Stimulated activated CD4-positive, alpha-beta T cell treated with anti-CD3 and anti-CD28 coated beads, TNF-alpha, amount 100 ng/mL, for 48 hours (primary cell): Measurements from ENCODE around the gene UGT1A4.

ENCODE experiments used
- DNase-seq, 3 donors: peaks; one replicate each; pipeline ENCODE4 v3.0.0-alpha.2; 2020; ENCODE audit warnings: low read depth in 3 of 3

Gene UGT1A4

GRCh38 chr2:233811732-233812131 is 93.2 kb downstream of the UGT1A4 start:
- no peak for DNase-seq

DNA sequence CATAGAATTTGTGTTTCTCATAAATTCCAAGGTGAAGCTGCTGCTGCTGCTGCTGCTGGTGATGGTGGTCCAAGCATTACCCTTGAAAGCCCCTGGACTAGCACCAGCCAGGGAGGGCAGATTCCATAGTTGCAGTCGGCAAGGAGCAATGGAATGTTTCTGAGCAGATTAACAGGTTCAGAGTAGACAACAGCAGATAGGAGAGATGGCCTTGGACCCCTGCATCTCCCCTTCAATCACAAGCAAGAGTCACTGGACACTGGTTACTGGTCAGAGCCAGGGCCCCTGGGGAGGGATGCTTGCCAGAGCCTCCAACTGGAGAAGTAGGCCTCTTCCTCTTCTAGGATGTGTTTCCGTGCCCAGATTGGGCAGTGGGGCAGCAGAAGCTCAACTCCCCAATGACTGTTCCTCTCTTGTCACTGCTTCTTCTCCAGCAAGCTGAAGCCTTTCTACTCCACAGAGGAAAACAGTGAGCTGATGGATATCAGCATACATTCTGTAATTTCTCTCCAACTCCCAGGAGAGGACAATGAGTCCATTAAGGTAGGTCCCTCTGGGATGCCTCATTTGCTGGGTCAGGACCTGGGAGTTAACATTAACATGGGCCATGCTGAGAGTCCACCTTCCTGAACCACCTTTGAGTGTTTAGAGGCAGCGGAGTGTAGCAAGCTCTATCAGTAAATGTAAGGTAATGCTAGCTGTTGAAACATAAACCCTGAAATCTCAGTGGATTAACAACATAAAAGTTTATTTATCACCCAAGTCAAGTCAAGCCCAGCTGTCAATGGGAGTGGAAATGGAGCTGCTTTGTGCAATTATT is 94.9 kb downstream of the UGT1A4 start:
- DNase-seq: no peak

- DNase-seq: no peak
Observed at GRCh38 chr2:233814056-233814835, 95.7 kb downstream of the UGT1A4 start.

- no peak for DNase-seq
Observed at GRCh38 chr2:233815861-233816260, 97.3 kb downstream of the UGT1A4 start.

GRCh38 chr2:233816334-233816733 is 97.8 kb downstream of the UGT1A4 start:
- DNase-seq: no peak

DNA sequence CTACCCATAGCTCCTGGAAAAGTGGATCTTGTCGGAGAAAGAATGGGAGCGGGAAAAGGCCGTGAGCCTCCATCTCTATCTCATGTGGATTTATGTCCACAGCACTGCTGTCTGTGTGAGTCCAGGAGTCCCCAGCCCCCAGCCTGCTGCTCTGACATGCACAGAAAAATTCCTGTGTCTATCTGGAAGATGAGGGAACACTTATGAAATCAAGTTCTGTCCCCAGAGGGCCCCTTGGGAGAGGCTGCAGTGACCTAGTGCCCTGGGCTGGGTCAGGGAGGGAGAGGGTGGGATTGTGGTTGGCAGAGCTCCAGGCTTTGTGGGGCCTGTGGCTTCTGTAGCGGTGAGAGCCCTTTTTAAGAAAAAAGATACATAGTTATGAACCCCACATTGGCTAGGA is 98.2 kb downstream of the UGT1A4 start:
- no peak for DNase-seq

GRCh38 chr2:233817361-233817911 is 98.9 kb downstream of the UGT1A4 start:
- no peak for DNase-seq

DNA sequence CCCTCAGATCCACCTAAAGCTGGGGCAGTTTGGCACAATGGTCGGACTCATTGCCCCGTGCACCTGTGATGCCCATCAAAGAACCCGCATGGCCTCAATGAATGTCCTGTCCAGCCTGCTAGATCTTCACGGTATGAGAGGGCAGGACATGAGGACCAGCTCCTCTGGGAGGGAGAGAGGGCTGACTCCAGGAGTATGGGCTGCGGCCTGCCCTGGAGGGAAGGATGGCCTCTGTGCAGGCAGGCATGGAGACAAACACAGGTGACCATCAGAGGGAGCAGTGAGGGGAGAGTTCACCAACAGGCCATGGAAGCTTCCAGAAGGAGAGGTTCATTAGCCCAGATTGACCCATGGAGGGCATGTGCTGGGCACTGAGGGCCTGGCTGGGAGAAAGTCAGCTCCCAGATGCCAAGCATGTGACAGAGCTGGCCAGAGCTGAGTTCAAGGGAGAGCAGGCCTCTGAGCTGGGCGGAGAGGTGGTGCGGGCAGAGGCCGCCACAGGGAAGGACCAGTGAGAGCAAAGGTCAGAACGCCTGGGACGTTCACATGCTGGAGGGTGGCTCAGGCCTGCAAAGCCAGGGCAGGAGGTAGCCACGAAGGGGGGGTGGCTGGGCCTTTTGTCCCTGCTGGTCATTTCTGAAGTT is 99.6 kb downstream of the UGT1A4 start:
- DNase-seq: no peak

- no peak for DNase-seq
Observed at GRCh38 chr2:233818639-233819621, 100.4 kb downstream of the UGT1A4 start.

GRCh38 chr2:233819884-233820773 is 101.6 kb downstream of the UGT1A4 start:
- DNase-seq: no peak

- no peak for DNase-seq
Observed at GRCh38 chr2:233820774-233821105, 102.2 kb downstream of the UGT1A4 start.

DNA sequence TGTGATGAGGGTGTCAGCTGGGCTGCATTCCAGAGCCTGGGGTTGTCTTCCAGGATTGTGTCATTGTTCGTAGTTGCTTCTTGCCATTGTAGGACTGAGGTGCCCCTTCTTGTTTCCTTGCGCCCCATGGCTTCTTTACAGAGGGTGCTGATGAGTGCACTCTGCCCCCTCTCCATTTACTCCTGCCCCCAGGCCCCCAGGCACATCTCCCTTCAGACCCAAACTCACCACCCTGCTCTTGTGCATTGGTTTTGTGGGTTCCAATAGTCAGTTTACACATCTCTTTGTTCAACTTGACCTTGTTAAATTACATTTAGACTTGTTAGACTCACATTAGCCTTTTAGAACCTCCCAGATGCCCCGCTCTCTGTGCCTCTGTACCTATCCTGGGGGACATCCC is 102.7 kb downstream of the UGT1A4 start:
- DNase-seq: no peak

- DNase-seq: no peak
Observed at GRCh38 chr2:233821709-233822100, 103.2 kb downstream of the UGT1A4 start.

DNA sequence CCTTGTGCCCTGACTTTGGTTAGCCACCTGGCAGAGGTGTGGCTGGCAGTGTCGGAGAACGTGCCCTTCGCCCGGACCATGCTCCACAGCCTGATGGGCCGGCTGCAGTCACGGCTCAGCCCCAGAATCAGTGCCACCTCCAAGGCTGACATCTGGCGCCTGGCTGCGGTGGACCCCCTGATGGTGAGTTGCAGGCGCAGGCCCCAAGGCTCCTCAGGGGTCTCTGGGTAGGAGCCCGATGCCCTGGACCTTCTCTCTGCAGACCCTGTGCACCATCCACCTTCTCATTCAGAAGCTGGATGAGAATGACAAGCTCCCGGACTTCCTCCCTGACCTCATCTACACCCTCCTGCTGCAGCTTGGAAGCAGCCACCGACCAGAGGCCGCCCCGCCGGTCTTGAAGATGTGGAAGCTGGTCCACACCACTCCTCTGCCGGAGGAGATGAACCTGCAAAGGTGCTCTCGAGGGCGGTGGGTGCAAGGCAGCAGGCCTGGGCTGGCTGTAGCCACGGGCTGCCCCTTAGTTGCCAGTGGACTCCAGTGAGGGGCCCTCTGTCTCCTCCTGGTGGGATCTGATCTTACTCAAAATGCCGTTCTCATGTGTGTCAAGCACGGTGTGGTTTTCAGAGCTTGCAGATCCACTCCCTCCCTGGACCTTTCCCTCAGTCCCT is 103.7 kb downstream of the UGT1A4 start:
- DNase-seq: no peak
